IPS DF 19.7 (cell line): ENCODE results near the gene NR2C2.
A peak's percentile ranks its signal among the peaks of the same experiment; 100 is the strongest.

Experiments
- DNase-seq: peaks from one replicate; pipeline ENCODE4 v3.0.0-alpha.2; 2013; ENCODE audit warnings: low read depth, low spot score

The NR2C2 gene

GRCh38 chr3:14921034-14921616 lies 26.3 kb upstream of the NR2C2 start:
- peak; percentile 25 for DNase-seq

- no peak for DNase-seq
These were observed 25.3 kb upstream of the NR2C2 start for GRCh38 chr3:14921811-14922705.

GRCh38 chr3:14922863-14923262 lies 24.5 kb upstream of the NR2C2 start:
- DNase-seq, result no peak

- DNase-seq, result no peak
These were observed 23.9 kb upstream of the NR2C2 start for GRCh38 chr3:14923476-14923875.

- no peak for DNase-seq
These were observed 21.4 kb upstream of the NR2C2 start for GRCh38 chr3:14925729-14926591.

GRCh38 chr3:14926592-14926991 lies 20.8 kb upstream of the NR2C2 start:
- no peak for DNase-seq

GRCh38 chr3:14927308-14927707 lies 20.1 kb upstream of the NR2C2 start:
- no peak for DNase-seq

- no peak for DNase-seq
These were observed 17.9 kb upstream of the NR2C2 start for GRCh38 chr3:14929310-14930074.

GRCh38 chr3:14933820-14934425 lies 13.5 kb upstream of the NR2C2 start:
- no peak for DNase-seq

- DNase-seq, result no peak
These were observed 11.6 kb upstream of the NR2C2 start for GRCh38 chr3:14935592-14936345.

GRCh38 chr3:14938954-14939353 lies 8.4 kb upstream of the NR2C2 start:
- DNase-seq, result no peak

GRCh38 chr3:14941871-14942270 lies 5.5 kb upstream of the NR2C2 start:
- DNase-seq, result no peak

- DNase-seq, result no peak
These were observed 4.3 kb upstream of the NR2C2 start for GRCh38 chr3:14943042-14943441.

GRCh38 chr3:14946236-14946635 lies 1.1 kb upstream of the NR2C2 start:
- no peak for DNase-seq

GRCh38 chr3:14946739-14947099 lies 664 bp upstream of the NR2C2 start:
- no peak for DNase-seq

GRCh38 chr3:14947886-14948608 lies 664 bp downstream of the NR2C2 start:
- peak; percentile 61 for DNase-seq

- DNase-seq, result no peak
These were observed 1.2 kb downstream of the NR2C2 start for GRCh38 chr3:14948609-14949038.

- no peak for DNase-seq
These were observed 1.7 kb downstream of the NR2C2 start for GRCh38 chr3:14949126-14949525.

- no peak for DNase-seq
These were observed 2.9 kb downstream of the NR2C2 start for GRCh38 chr3:14950274-14950673.

GRCh38 chr3:14957153-14957552 lies 9.8 kb downstream of the NR2C2 start:
- DNase-seq, result no peak
